RWPE2 (cell line): ENCODE measurements around the gene MAPT.

ENCODE experiments used
- ATAC-seq: fragments of 200-7000 bp; cut with Tn5 transposase; 3 replicates; pipeline ENCODE4 v1.9.1; 2021; ENCODE audit warnings: low read depth
- DNase-seq: peaks from one replicate; pipeline ENCODE4 v3.0.0-alpha.2; 2020; ENCODE audit warnings: low spot score
- H3K27ac ChIP-seq: fragments of 450-650 bp; 2 replicates; pipeline ENCODE4 v1.5.1; 2017; ENCODE audit warnings: mild to moderate bottlenecking; ENCODE audit not compliant: poor library complexity, severe bottlenecking
- H3K27me3 ChIP-seq: fragments of 250-450 bp; sonication (Bioruptor Pico); 2 replicates; pipeline ENCODE4 v1.5.1; 2021; ENCODE audit warnings: mild to moderate bottlenecking, moderate library complexity; ENCODE audit not compliant: insufficient read depth, poor library complexity, severe bottlenecking
- H3K36me3 ChIP-seq: fragments of 250-450 bp; sonication (Bioruptor Pico); 2 replicates; pipeline ENCODE4 v1.5.1; 2020; ENCODE audit warnings: low read depth, mild to moderate bottlenecking, moderate library complexity
- H3K4me1 ChIP-seq: fragments of 250-450 bp; sonication (Bioruptor Pico); 2 replicates; pipeline ENCODE4 v1.5.1; 2021; ENCODE audit warnings: mild to moderate bottlenecking, moderate library complexity; ENCODE audit not compliant: insufficient read depth, poor library complexity, severe bottlenecking
- H3K4me3 ChIP-seq: fragments of 250-450 bp; sonication (Bioruptor Pico); 2 replicates; pipeline ENCODE4 v1.5.1; 2021; ENCODE audit warnings: mild to moderate bottlenecking, moderate library complexity; ENCODE audit not compliant: severe bottlenecking
- H3K9me3 ChIP-seq: fragments of 250-450 bp; sonication (Bioruptor Pico); 2 replicates; pipeline ENCODE4 v1.5.1; 2021; ENCODE audit warnings: mild to moderate bottlenecking, moderate library complexity; ENCODE audit not compliant: severe bottlenecking
- CTCF ChIP-seq: fragments of 450-650 bp; IDR thresholded peaks from one replicate; pipeline ENCODE4 v1.5.1; 2017; ENCODE audit warnings: mild to moderate bottlenecking, moderate library complexity; ENCODE audit not compliant: poor library complexity, severe bottlenecking

The MAPT gene

GRCh38 chr17:45920083-45920482 is 25.7 kb downstream of the MAPT start:
- no peak for TF ChIP-seq CTCF
- Histone ChIP-seq H3K27ac (no peak overlapping the region), H3K4me1 (no peaks in the 10 kb centered on the region), H3K36me3 (no peaks in the 10 kb centered on the region), H3K9me3 (no peaks in the 10 kb centered on the region), H3K4me3 (no peak overlapping the region), H3K27me3 (peaks cover 16% of the 10 kb centered on the region)
- ATAC-seq (no peak), DNase-seq (no peak)

DNA sequence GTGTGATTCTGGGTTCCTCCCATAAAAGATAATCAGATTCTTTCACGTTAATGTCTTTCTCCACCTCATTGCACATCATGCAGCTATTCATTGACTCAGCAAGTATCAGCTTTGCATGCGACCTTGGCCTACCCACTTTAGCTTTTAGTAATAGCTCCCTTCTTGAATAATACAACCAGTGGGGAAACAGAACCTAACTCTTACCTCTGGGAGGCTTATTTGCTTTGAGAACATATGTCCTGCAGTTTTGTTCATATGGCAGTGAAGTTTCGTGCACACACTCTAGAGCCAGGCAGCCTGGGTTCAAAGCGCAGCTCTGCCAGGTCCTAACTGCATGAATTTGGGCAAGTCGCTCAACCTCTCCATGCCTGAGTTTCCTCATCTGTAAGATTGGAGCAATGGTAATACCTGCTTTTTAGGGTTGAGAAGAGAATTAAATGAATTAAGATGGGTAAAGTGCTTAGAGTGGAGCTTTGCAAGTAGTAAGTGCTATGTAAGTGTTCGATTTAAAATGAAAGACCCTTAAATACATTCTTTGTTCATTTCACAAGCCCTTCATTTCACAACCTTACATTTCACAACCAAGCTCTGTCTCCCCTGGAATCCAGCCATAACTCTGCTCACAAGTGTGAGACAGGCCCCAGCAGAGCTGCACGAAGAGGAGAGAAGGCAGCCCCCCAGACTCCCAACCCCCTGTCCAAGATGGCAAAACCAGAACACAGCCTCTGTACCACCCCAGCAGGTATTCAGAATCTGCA is 29.3 kb downstream of the MAPT start:
- ATAC-seq, result no peak
- H3K27ac ChIP-seq, result no peak overlapping the region
- H3K9me3 ChIP-seq, result no peaks in the 10 kb centered on the region
- peaks cover 19% of the 10 kb centered on the region for H3K27me3 ChIP-seq
- no peak overlapping the region for H3K4me3 ChIP-seq
- no peak for DNase-seq
- no peak for TF ChIP-seq CTCF
- no peaks in the 10 kb centered on the region for H3K4me1 ChIP-seq
- no peaks in the 10 kb centered on the region for H3K36me3 ChIP-seq

GRCh38 chr17:45924332-45924820 is 30.0 kb downstream of the MAPT start:
- no peak overlapping the region for H3K4me3 ChIP-seq
- DNase-seq, result no peak
- H3K27ac ChIP-seq, result no peak overlapping the region
- ATAC-seq, result no peak
- H3K9me3 ChIP-seq, result peaks cover 3% of the 10 kb centered on the region
- peaks cover 19% of the 10 kb centered on the region for H3K27me3 ChIP-seq
- no peak for TF ChIP-seq CTCF
- no peaks in the 10 kb centered on the region for H3K36me3 ChIP-seq
- H3K4me1 ChIP-seq, result no peaks in the 10 kb centered on the region

- ATAC-seq, result no peak
- no peak for DNase-seq
- H3K9me3 ChIP-seq, result peaks cover 3% of the 10 kb centered on the region
- no peaks in the 10 kb centered on the region for H3K36me3 ChIP-seq
- no peak overlapping the region for H3K4me3 ChIP-seq
- no peak overlapping the region for H3K27ac ChIP-seq
- H3K27me3 ChIP-seq, result peaks cover 16% of the 10 kb centered on the region
- no peak for TF ChIP-seq CTCF
- H3K4me1 ChIP-seq, result no peaks in the 10 kb centered on the region
These were observed 31.0 kb downstream of the MAPT start for GRCh38 chr17:45925311-45925710.

GRCh38 chr17:45927247-45927646 is 32.9 kb downstream of the MAPT start:
- H3K4me1 ChIP-seq, result no peaks in the 10 kb centered on the region
- peaks cover 19% of the 10 kb centered on the region for H3K27me3 ChIP-seq
- H3K4me3 ChIP-seq, result no peak overlapping the region
- H3K9me3 ChIP-seq, result peaks cover 3% of the 10 kb centered on the region
- H3K36me3 ChIP-seq, result no peaks in the 10 kb centered on the region
- H3K27ac ChIP-seq, result no peak overlapping the region
- TF ChIP-seq CTCF, result no peak
- ATAC-seq (no peak), DNase-seq (no peak)
